Measurements from ENCODE around the gene TMEM134. TPM values are rescaled to one million over a fixed set of nuclear protein-coding genes. Genes with fewer than 3 reads are reported as not detected.

TMEM134 gene
- total RNA-seq, 1 experiment from 2014 or later = 73.5 TPM

DNA sequence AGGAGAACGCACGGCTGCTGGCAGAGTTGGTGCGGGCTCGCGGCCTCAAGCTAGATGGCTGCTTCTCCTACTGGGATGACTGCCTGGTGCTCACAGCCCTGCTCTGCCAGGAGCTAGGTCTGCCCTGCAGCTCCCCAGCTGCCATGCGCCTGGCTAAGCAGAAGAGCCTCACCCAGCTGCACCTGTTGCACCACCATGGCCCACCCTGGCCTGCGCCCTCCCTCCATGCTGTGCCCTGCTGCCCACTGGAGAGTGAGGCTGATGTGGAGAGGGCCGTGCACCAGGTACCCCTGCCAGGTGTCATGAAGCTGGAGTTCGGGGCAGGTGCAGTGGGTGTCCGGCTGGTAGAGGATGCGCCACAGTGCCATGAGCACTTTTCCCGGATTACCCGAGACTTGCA, 45.6 kb downstream of the TMEM134 start:
- H3K27ac ChIP-seq (ENCODE audit: low read length) = no peak overlapping the region
- H3K4me1 ChIP-seq (ENCODE audit: insufficient read depth, low read length) = peaks cover 13% of the 10 kb centered on the region; the same call in 1 of the 2 replicates
- H4K20me1 ChIP-seq (ENCODE audit: low read length) = no peaks in the 10 kb centered on the region
- no peak overlapping the region for H3K9ac ChIP-seq (ENCODE audit: low read length)
- DNase-seq (no peak), ATAC-seq (no peak)
- peaks cover 3% of the 10 kb centered on the region for H3K79me2 ChIP-seq (ENCODE audit: low read length)
- no peaks in the 10 kb centered on the region for H3K27me3 ChIP-seq (ENCODE audit: low read length)
- ChIA-PET POLR2A (ENCODE audit: unreplicated experiment) (no interaction called here), CTCF (no interaction called here)
- no TSS peak for BruUV-seq (replicated peaks)
- H3K9me3 ChIP-seq (ENCODE audit: low read length) = no peaks in the 10 kb centered on the region
- H3F3A ChIP-seq (ENCODE audit: low read length, unreplicated experiment) = no peaks in the 10 kb centered on the region
- no peak overlapping the region for H3K4me2 ChIP-seq (ENCODE audit: low read length)
- no peak overlapping the region for H2AFZ ChIP-seq (ENCODE audit: low read length)
- no peak for TF ChIP-seq EZH2phosphoT487 (IDR thresholded peaks at IDR 0.05; ENCODE audit: borderline replicate concordance, low read length)
- H3K4me3 ChIP-seq (ENCODE audit: low read length) = no peak overlapping the region
- H3K36me3 ChIP-seq (ENCODE audit: low read depth, low read length) = no peaks in the 10 kb centered on the region
- intact Hi-C loops (cut with micrococcal nuclease) = no loop called here
- H3K9me2 ChIP-seq (replicated peaks; ENCODE audit: low read length) = no peaks in the 10 kb centered on the region

DNA sequence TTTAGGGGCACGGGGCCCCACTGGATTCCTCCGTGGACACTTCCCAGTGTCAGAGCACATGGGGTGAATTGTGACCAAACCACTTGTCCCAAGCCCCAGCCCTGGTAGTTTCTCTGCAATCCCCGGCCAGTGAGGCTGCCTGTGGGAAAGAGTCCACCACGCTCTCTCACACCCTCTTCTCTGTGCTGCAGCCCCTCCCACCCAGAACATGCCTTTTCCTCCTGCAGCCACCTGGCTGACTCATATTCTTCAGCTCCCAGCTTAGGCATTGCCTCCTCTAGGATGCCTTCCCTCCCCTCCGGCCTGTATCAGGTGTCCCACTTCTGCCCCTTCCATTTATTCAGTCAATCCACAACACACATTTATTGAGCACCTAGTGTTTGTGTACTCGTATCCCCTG, 46.2 kb downstream of the TMEM134 start:
- Histone ChIP-seq H3K4me3 (ENCODE audit: low read length) (no peak overlapping the region), H3K36me3 (ENCODE audit: low read depth, low read length) (no peaks in the 10 kb centered on the region), H3K9me2 (replicated peaks; ENCODE audit: low read length) (no peaks in the 10 kb centered on the region), H3K79me2 (ENCODE audit: low read length) (no peaks in the 10 kb centered on the region), H4K20me1 (ENCODE audit: low read length) (no peaks in the 10 kb centered on the region), H3K9ac (ENCODE audit: low read length) (no peak overlapping the region), H3F3A (ENCODE audit: low read length, unreplicated experiment) (no peaks in the 10 kb centered on the region), H3K9me3 (ENCODE audit: low read length) (no peaks in the 10 kb centered on the region), H3K27me3 (ENCODE audit: low read length) (no peaks in the 10 kb centered on the region), H3K27ac (ENCODE audit: low read length) (no peak overlapping the region), H3K4me2 (ENCODE audit: low read length) (no peak overlapping the region), H2AFZ (ENCODE audit: low read length) (no peak overlapping the region), H3K4me1 (ENCODE audit: insufficient read depth, low read length) (peaks cover 13% of the 10 kb centered on the region; the same call in 1 of the 2 replicates)
- DNase-seq (peak; percentile 80), ATAC-seq (no peak)
- BruUV-seq (replicated peaks) = no TSS peak
- ChIA-PET POLR2A (ENCODE audit: unreplicated experiment) (no interaction called here), CTCF (no interaction called here)
- TF ChIP-seq EZH2 (IDR thresholded peaks at IDR 0.05; ENCODE audit: low read length, unreplicated experiment) (no peak), EZH2phosphoT487 (IDR thresholded peaks at IDR 0.05; ENCODE audit: borderline replicate concordance, low read length) (no peak)
- TF ChIP-seq, protein P1, sequence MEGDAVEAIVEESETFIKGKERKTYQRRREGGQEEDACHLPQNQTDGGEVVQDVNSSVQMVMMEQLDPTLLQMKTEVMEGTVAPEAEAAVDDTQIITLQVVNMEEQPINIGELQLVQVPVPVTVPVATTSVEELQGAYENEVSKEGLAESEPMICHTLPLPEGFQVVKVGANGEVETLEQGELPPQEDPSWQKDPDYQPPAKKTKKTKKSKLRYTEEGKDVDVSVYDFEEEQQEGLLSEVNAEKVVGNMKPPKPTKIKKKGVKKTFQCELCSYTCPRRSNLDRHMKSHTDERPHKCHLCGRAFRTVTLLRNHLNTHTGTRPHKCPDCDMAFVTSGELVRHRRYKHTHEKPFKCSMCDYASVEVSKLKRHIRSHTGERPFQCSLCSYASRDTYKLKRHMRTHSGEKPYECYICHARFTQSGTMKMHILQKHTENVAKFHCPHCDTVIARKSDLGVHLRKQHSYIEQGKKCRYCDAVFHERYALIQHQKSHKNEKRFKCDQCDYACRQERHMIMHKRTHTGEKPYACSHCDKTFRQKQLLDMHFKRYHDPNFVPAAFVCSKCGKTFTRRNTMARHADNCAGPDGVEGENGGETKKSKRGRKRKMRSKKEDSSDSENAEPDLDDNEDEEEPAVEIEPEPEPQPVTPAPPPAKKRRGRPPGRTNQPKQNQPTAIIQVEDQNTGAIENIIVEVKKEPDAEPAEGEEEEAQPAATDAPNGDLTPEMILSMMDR (conservative IDR thresholded peaks at IDR 0.05; ENCODE audit: low read depth, low read length) = no peak
- intact Hi-C loops (cut with micrococcal nuclease) = no loop called here

DNA sequence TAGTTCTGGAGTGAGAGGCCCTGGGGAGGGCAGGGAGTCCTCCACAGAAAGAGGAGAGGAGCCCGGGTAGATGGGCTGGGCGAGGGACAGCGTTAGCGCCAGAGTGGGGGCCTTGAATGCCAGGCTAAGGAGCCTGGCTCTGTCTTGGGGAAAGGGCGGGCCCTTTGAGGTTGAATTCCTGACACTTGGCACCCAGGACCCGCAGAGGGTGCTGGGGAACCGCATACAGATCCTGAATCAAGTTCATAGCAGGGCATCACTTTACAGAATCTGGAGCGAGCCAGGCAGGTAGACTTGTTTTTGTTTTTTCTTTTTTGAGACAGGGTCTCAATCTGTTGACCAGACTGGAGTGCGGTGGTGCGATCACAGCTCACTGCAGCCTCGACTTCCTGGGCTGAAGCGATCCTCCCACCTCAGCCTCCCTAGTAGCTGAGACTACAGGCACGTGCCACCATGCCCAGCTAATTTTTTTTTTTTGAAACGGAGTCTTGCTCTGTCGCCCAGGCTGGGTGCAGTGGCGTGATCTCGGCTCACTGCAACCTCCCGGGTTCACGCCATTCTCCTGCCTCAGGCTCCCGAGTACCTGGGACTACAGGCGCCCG, 47.5 kb downstream of the TMEM134 start:
- Histone ChIP-seq H3K79me2 (ENCODE audit: low read length) (no peaks in the 10 kb centered on the region), H3K4me1 (ENCODE audit: insufficient read depth, low read length) (peaks cover 13% of the 10 kb centered on the region; the same call in 1 of the 2 replicates), H4K20me1 (ENCODE audit: low read length) (no peaks in the 10 kb centered on the region), H2AFZ (ENCODE audit: low read length) (peak overlapping the region; percentile 85), H3K4me2 (ENCODE audit: low read length) (peak overlapping the region; percentile 90), H3K27me3 (ENCODE audit: low read length) (no peaks in the 10 kb centered on the region), H3K9me3 (ENCODE audit: low read length) (no peaks in the 10 kb centered on the region), H3K27ac (ENCODE audit: low read length) (no peak overlapping the region), H3K36me3 (ENCODE audit: low read depth, low read length) (no peaks in the 10 kb centered on the region), H3F3A (ENCODE audit: low read length, unreplicated experiment) (no peaks in the 10 kb centered on the region), H3K9me2 (replicated peaks; ENCODE audit: low read length) (no peaks in the 10 kb centered on the region), H3K9ac (ENCODE audit: low read length) (no peak overlapping the region), H3K4me3 (ENCODE audit: low read length) (peak overlapping the region; percentile 73; the same call in 1 of the 2 replicates)
- peak; percentile 11 for ATAC-seq
- CTCF ChIA-PET = interaction anchor here (1.7 kb wide), 1 partner anchor 20 kb away, joined by 6 read pairs; the partner anchor contains the start of gene PPP1CA
- BruUV-seq (replicated peaks) = TSS peak; percentile 63
- no peak for DNase-seq
- intact Hi-C loops (cut with micrococcal nuclease) = no loop called here
- TF ChIP-seq, protein P1 (conservative IDR thresholded peaks at IDR 0.05; ENCODE audit: low read depth, low read length) = no peak
- TF ChIP-seq EZH2 (IDR thresholded peaks at IDR 0.05; ENCODE audit: low read length, unreplicated experiment) (no peak), EZH2phosphoT487 (IDR thresholded peaks at IDR 0.05; ENCODE audit: borderline replicate concordance, low read length) (no peak)
- POLR2A ChIA-PET (ENCODE audit: unreplicated experiment) = interaction anchor here (0.6 to 1.2 kb wide), 2 partner anchors 20 to 24 kb away, joined by 4 to 5 read pairs; partner anchors contain the start of gene PPP1CA
